HCT116 (cell line): ENCODE results near the gene LSAMP. TPM values are rescaled to one million over a fixed set of nuclear protein-coding genes. Genes with fewer than 3 reads are reported as not detected.

Source experiments
- ATAC-seq: fragments of 200-7000 bp; cut with Tn5 transposase; 2 replicates; pipeline ENCODE4 v1.9.1; 2020; ENCODE audit warnings: mild to moderate bottlenecking, moderate library complexity
- BruUV-seq: library from RNA; stranded (reverse); fragments of 400-500 nt; replicated peaks from 2 replicates; lab custom pipeline; 2021; lab: Mats Ljungman, UMichigan
- CTCF ChIA-PET: fragments of 300-600 bp; sonication (Branson Sonifier 250); formaldehyde crosslinking; loops from one replicate; lab custom pipeline; 2021; ENCODE audit warnings: antibody characterized with exemption; lab: Charles Lee
- POLR2A ChIA-PET: fragments of 300-600, 350-600 bp; sonication (Branson Sonifier 250); formaldehyde crosslinking; loops from one replicate; lab custom pipeline; 2021; ENCODE audit warnings: antibody characterized with exemption; lab: Charles Lee
- RAD21 ChIA-PET, 2 experiments: fragments of 300-600 bp; sonication (Branson Sonifier 250); formaldehyde crosslinking; loops; one replicate each; lab custom pipeline; 2023; ENCODE audit warnings: low total read pairs in 2 of 2; ENCODE audit not compliant: uncharacterized antibody in 2 of 2, unreplicated experiment in 2 of 2, low non-redundant PET in 1 of 2; lab: Charles Lee
- DNase-seq: peaks from one replicate; pipeline ENCODE4 v3.0.0-alpha.2; 2010; ENCODE audit warnings: low read depth, low spot score
- H2AFZ ChIP-seq: fragments of 200-600 bp; shearing (Covaris generic), sonication (generic); 2 replicates; pipeline ENCODE4 v1.6.1; 2017; ENCODE audit warnings: low read depth, mixed run types, mixed read lengths, antibody characterized with exemption, low read length; ENCODE audit not compliant: poor library complexity, severe bottlenecking
- H3K27ac ChIP-seq: 2 replicates; pipeline ENCODE4 v1.5.1; 2012; ENCODE audit warnings: low read depth, low read length
- H3K27me3 ChIP-seq: fragments of 200-600 bp; sonication (generic); 2 replicates; pipeline ENCODE4 v1.6.1; 2016; ENCODE audit warnings: mixed run types, low read length, mixed read lengths; ENCODE audit not compliant: insufficient read depth
- H3K36me3 ChIP-seq, 2 experiments: fragments of 200-500 bp in 1 of 2; fragments of 200-600 bp in 1 of 2; sonication (Bioruptor generic) in 1 of 2; sonication (generic) in 1 of 2; 2 replicates each; pipeline versions ENCODE4 v1.5.1 to v1.6.1; 2014 to 2016; ENCODE audit warnings: low read length in 2 of 2, inconsistent platforms in 1 of 2, mixed read lengths in 1 of 2, mixed run types in 1 of 2; ENCODE audit not compliant: insufficient read depth in 2 of 2, control insufficient read depth in 1 of 2
- H3K4me1 ChIP-seq, 2 experiments: fragments of 200-600 bp in 1 of 2; sonication (generic) in 1 of 2; 2 replicates each; pipeline versions ENCODE4 v1.5.1 to v1.6.1; 2012 to 2017; ENCODE audit warnings: low read length in 2 of 2, inconsistent platforms in 1 of 2, mild to moderate bottlenecking in 1 of 2, mixed read lengths in 1 of 2, mixed run types in 1 of 2, moderate library complexity in 1 of 2; ENCODE audit not compliant: insufficient read depth in 2 of 2, control insufficient read depth in 1 of 2
- H3K4me2 ChIP-seq: fragments of 200-600 bp; sonication (generic); 2 replicates; pipeline ENCODE4 v1.6.1; 2017; ENCODE audit warnings: mixed run types, low read length, mixed read lengths
- H3K4me3 ChIP-seq, 2 experiments: fragments of 200-600 bp in 1 of 2; sonication (generic) in 1 of 2; replicated peaks in 1 of 2; 2 replicates each; pipeline ENCODE4 v1.5.1; 2011 to 2016; ENCODE audit warnings: low read length in 2 of 2, control low read depth in 1 of 2, low read depth in 1 of 2, mild to moderate bottlenecking in 1 of 2, mixed read lengths in 1 of 2, mixed run types in 1 of 2
- H3K79me2 ChIP-seq: fragments of 200-600 bp; sonication (generic); 2 replicates; pipeline ENCODE4 v1.6.1; 2017; ENCODE audit warnings: mild to moderate bottlenecking, mixed run types, low read length, moderate library complexity, mixed read lengths; ENCODE audit not compliant: insufficient read depth
- H3K9ac ChIP-seq: fragments of 200-600 bp; sonication (generic); 2 replicates; pipeline ENCODE4 v1.6.1; 2016; ENCODE audit warnings: low read length, mixed read lengths
- H3K9me2 ChIP-seq: fragments of 200-600 bp; sonication (generic), shearing (Covaris generic); 2 replicates; pipeline ENCODE4 v1.6.1; 2017; ENCODE audit warnings: mixed run types, mild to moderate bottlenecking, moderate library complexity; ENCODE audit not compliant: insufficient read depth
- H3K9me3 ChIP-seq, 2 experiments: fragments of 200-500 bp in 1 of 2; fragments of 200-600 bp in 1 of 2; sonication (Bioruptor generic) in 1 of 2; sonication (generic) in 1 of 2; 2 replicates each; pipeline ENCODE4 v1.6.1; 2014 to 2017; ENCODE audit warnings: low read length in 2 of 2, mixed read lengths in 2 of 2, inconsistent platforms in 1 of 2, low read depth in 1 of 2, mild to moderate bottlenecking in 1 of 2, mixed run types in 1 of 2, moderate library complexity in 1 of 2; ENCODE audit not compliant: control insufficient read depth in 1 of 2, insufficient read depth in 1 of 2
- H4K20me1 ChIP-seq: fragments of 200-600 bp; sonication (generic), shearing (Covaris generic); 2 replicates; pipeline ENCODE4 v1.6.1; 2017; ENCODE audit warnings: mixed run types, mild to moderate bottlenecking, moderate library complexity; ENCODE audit not compliant: insufficient read depth
- ATF3 ChIP-seq: IDR thresholded peaks from 2 replicates; pipeline ENCODE4 v1.6.1; 2012
- CBX3 ChIP-seq: IDR thresholded peaks from 2 replicates; pipeline ENCODE4 v1.6.1; 2012; ENCODE audit warnings: low read depth
- CEBPB ChIP-seq: IDR thresholded peaks from 2 replicates; pipeline ENCODE4 v1.6.1; 2012; ENCODE audit warnings: low read depth
- EGR1 ChIP-seq: IDR thresholded peaks from 2 replicates; pipeline ENCODE4 v1.6.1; 2012; ENCODE audit warnings: low read depth
- EZH2 ChIP-seq: fragments of 200-600 bp; sonication (generic); IDR thresholded peaks from 2 replicates; pipeline ENCODE4 v1.6.1; 2017; ENCODE audit warnings: antibody characterized with exemption, mixed run types
- EZH2phosphoT487 ChIP-seq: fragments of 200-600 bp; IDR thresholded peaks from 2 replicates; pipeline ENCODE4 v1.6.1; 2018; ENCODE audit warnings: antibody characterized with exemption, borderline replicate concordance
- FOSL1 ChIP-seq: IDR thresholded peaks from 2 replicates; pipeline ENCODE4 v1.6.1; 2012; ENCODE audit warnings: low read depth
- JUND ChIP-seq: IDR thresholded peaks from 2 replicates; pipeline ENCODE4 v1.6.1; 2012
- MAX ChIP-seq: IDR thresholded peaks from 2 replicates; pipeline ENCODE4 v1.6.1; 2012
- POLR2A ChIP-seq: IDR thresholded peaks from 2 replicates; pipeline ENCODE4 v1.7.0; 2011; ENCODE audit warnings: borderline replicate concordance; ENCODE audit not compliant: insufficient read depth, insufficient read length; ENCODE audit errors: extremely low read depth
- POLR2AphosphoS5 ChIP-seq: IDR thresholded peaks from 2 replicates; pipeline ENCODE4 v1.6.1; 2011; ENCODE audit warnings: mild to moderate bottlenecking, low read depth, low read length, moderate library complexity
- RAD21 ChIP-seq: IDR thresholded peaks from 2 replicates; pipeline ENCODE4 v1.6.1; 2012; ENCODE audit warnings: low read depth, mild to moderate bottlenecking
- SIN3A ChIP-seq: IDR thresholded peaks from 2 replicates; pipeline ENCODE4 v1.6.1; 2012; ENCODE audit warnings: low read depth
- SRF ChIP-seq: IDR thresholded peaks from 2 replicates; pipeline ENCODE4 v1.6.1; 2012; ENCODE audit warnings: low read depth
- YY1 ChIP-seq: IDR thresholded peaks from 2 replicates; pipeline ENCODE4 v1.6.1; 2011; ENCODE audit warnings: low read length, low read depth, moderate library complexity, mild to moderate bottlenecking; ENCODE audit not compliant: insufficient replicate concordance; ENCODE audit errors: extremely low read depth
- ZBTB33 ChIP-seq: IDR thresholded peaks from 2 replicates; pipeline ENCODE4 v1.6.1; 2011; ENCODE audit warnings: mild to moderate bottlenecking, low read length, moderate library complexity; ENCODE audit not compliant: insufficient replicate concordance; ENCODE audit errors: extremely low read depth
- ZFX ChIP-seq: fragments of 450-650 bp; IDR thresholded peaks from 2 replicates; pipeline ENCODE4 v1.6.1; 2017
- ZNF274 ChIP-seq: fragments of 200-500 bp; sonication (Bioruptor generic); IDR thresholded peaks from 2 replicates; pipeline ENCODE4 v1.6.1; 2014; ENCODE audit warnings: mild to moderate bottlenecking, low read depth, low read length, inconsistent platforms
- intact Hi-C: fragments of 100-400 bp; cut with micrococcal nuclease; formaldehyde crosslinking; loops from 2 replicates; pipeline ENCODE4 v1.10.0; 2022
- total RNA-seq: library from RNA; stranded (reverse); gene quantifications from one replicate; pipeline ENCODE4 v1.2.1, GENCODE V29; 2021; ENCODE audit not compliant: unreplicated experiment

Gene LSAMP
- total RNA-seq, 1 experiment from 2014 or later: 0.25 TPM

GRCh38 chr3:116341381-116341780 is 103.9 kb downstream of the LSAMP start:
- RAD21 ChIA-PET: no interaction called here
- H3K4me2 ChIP-seq: no peak overlapping the region
- BruUV-seq: no TSS peak
- H2AFZ ChIP-seq: no peak overlapping the region
- H3K27me3 ChIP-seq: no peaks in the 10 kb centered on the region
- POLR2A ChIA-PET: no interaction called here
- H3K9ac ChIP-seq: no peak overlapping the region
- no peaks in the 10 kb centered on the region for H3K36me3 ChIP-seq
- no peak for DNase-seq
- CTCF ChIA-PET: no interaction called here
- H3K9me2 ChIP-seq: no peaks in the 10 kb centered on the region
- no peaks in the 10 kb centered on the region for H3K4me1 ChIP-seq
- no peak overlapping the region for H3K27ac ChIP-seq
- no peaks in the 10 kb centered on the region for H4K20me1 ChIP-seq
- no peaks in the 10 kb centered on the region for H3K9me3 ChIP-seq
- no peak overlapping the region for H3K4me3 ChIP-seq
- intact Hi-C loops: no loop called here
- TF ChIP-seq RAD21 (no peak), SRF (no peak), POLR2AphosphoS5 (no peak), FOSL1 (no peak), CEBPB (no peak), CBX3 (no peak), YY1 (no peak), SIN3A (no peak), JUND (no peak), ZFX (no peak), POLR2A (no peak), ATF3 (no peak)
- no peak for ATAC-seq
- no peaks in the 10 kb centered on the region for H3K79me2 ChIP-seq

- no peaks in the 10 kb centered on the region for H3K27me3 ChIP-seq
- no peak overlapping the region for H3K9ac ChIP-seq
- H3K36me3 ChIP-seq: no peaks in the 10 kb centered on the region
- H3K79me2 ChIP-seq: no peaks in the 10 kb centered on the region
- no peak overlapping the region for H3K4me3 ChIP-seq
- H3K4me1 ChIP-seq: no peaks in the 10 kb centered on the region
- H3K27ac ChIP-seq: no peak overlapping the region
- ChIA-PET CTCF (no interaction called here), RAD21 (no interaction called here), POLR2A (no interaction called here)
- H4K20me1 ChIP-seq: no peaks in the 10 kb centered on the region
- H2AFZ ChIP-seq: no peak overlapping the region
- intact Hi-C loops: no loop called here
- no peaks in the 10 kb centered on the region for H3K9me3 ChIP-seq
- ATAC-seq (no peak), DNase-seq (no peak)
- H3K9me2 ChIP-seq: no peaks in the 10 kb centered on the region
- no TSS peak for BruUV-seq
- no peak overlapping the region for H3K4me2 ChIP-seq
- TF ChIP-seq EGR1 (no peak), FOSL1 (no peak), POLR2A (no peak), EZH2 (no peak), ATF3 (no peak), EZH2phosphoT487 (no peak), CBX3 (no peak), YY1 (no peak), SRF (no peak), ZBTB33 (no peak), CEBPB (no peak), SIN3A (no peak), ZNF274 (no peak), MAX (no peak)
Observed at GRCh38 chr3:116340680-116341216, 104.5 kb downstream of the LSAMP start.
